HepG2 (cell line): ENCODE results near the gene DYNC1I2. TPM values are rescaled to one million over a fixed set of nuclear protein-coding genes. Genes with fewer than 3 reads are reported as not detected.

Source experiments
- CEBPB ChIP-seq: IDR thresholded peaks from 2 replicates; pipeline ENCODE4 v1.6.1; 2011; ENCODE audit warnings: low read depth, low read length, improper control_type of control experiment, borderline replicate concordance
- ELF3 ChIP-seq: IDR thresholded peaks from 2 replicates; pipeline ENCODE4 v1.6.1; 2016; ENCODE audit warnings: missing genetic modification reagents, missing compliant biosample characterization
- KLF16 ChIP-seq, 2 experiments: sonication (generic) in 1 of 2; formaldehyde crosslinking in 1 of 2; IDR thresholded peaks; 2 replicates each; pipeline versions ENCODE4 v1.6.1 to v1.8.0; 2016 to 2023; ENCODE audit warnings: missing genetic modification reagents in 2 of 2, missing compliant biosample characterization in 1 of 2
- KLF9 ChIP-seq: IDR thresholded peaks from 2 replicates; pipeline ENCODE4 v1.6.1; 2016; ENCODE audit warnings: low read depth
- ONECUT2 ChIP-seq: sonication (generic); formaldehyde crosslinking; IDR thresholded peaks from 2 replicates; pipeline ENCODE4 v1.4.0; 2020; ENCODE audit warnings: missing genetic modification reagents
- REXO4 ChIP-seq: sonication (generic); formaldehyde crosslinking; IDR thresholded peaks from 2 replicates; pipeline ENCODE4 v1.8.0; 2022; ENCODE audit warnings: missing genetic modification reagents, mild to moderate bottlenecking, borderline replicate concordance
- SALL2 ChIP-seq: sonication (generic); formaldehyde crosslinking; IDR thresholded peaks from 2 replicates; pipeline ENCODE4 v1.8.1; 2023; ENCODE audit warnings: mild to moderate bottlenecking, missing genetic modification reagents, inconsistent platforms
- SP5 ChIP-seq: IDR thresholded peaks from 2 replicates; pipeline ENCODE4 v1.6.1; 2016; ENCODE audit warnings: low read depth, borderline replicate concordance
- TEAD3 ChIP-seq: optimal IDR thresholded peaks from 2 replicates; pipeline ENCODE3; 2016; ENCODE audit warnings: borderline replicate concordance
- ZNF777 ChIP-seq: sonication (generic); formaldehyde crosslinking; IDR thresholded peaks from 2 replicates; pipeline ENCODE4 v1.4.0; 2020; ENCODE audit warnings: missing genetic modification reagents
- ZNF816 ChIP-seq: sonication (generic); formaldehyde crosslinking; IDR thresholded peaks from 2 replicates; pipeline ENCODE4 v1.8.0; 2022; ENCODE audit warnings: missing genetic modification reagents, mild to moderate bottlenecking, borderline replicate concordance
- ZNF878 ChIP-seq: sonication (generic); formaldehyde crosslinking; IDR thresholded peaks from 2 replicates; pipeline ENCODE4 v1.8.1; 2023; ENCODE audit warnings: mild to moderate bottlenecking, missing genetic modification reagents, moderate library complexity
- ZSCAN25 ChIP-seq: sonication (generic); formaldehyde crosslinking; IDR thresholded peaks from 2 replicates; pipeline ENCODE4 v1.8.0; 2022; ENCODE audit warnings: mild to moderate bottlenecking, missing genetic modification reagents
- polyA plus RNA-seq, 8 experiments: library from polyadenylated mRNA; depleted of rRNA in 3 of 8; stranded (reverse) in 7 of 8; unstranded in 1 of 8; fragments of >200 nt; fragmentation: Illumina TruSeq in 4 of 8; extraction: Trizol in 4 of 8; gene quantifications; 2 replicates each; pipeline versions ENCODE4 v1.2.1 to v1.2.3, GENCODE V29; 2011 to 2016; ENCODE audit warnings: low read depth in 4 of 8, missing spikeins in 1 of 8, mixed read lengths in 1 of 8; ENCODE audit not compliant: insufficient read depth in 1 of 8
- total RNA-seq, 5 experiments: library from RNA; depleted of rRNA; stranded (reverse); fragments of >200 nt; fragmentation: Illumina TruSeq; extraction: Trizol; gene quantifications; 2 replicates each; pipeline ENCODE4 v1.2.3, GENCODE V29; 2016; ENCODE audit warnings: low read depth in 1 of 5
- TF ChIP-seq, protein P1 (sequence below): sonication (generic); formaldehyde crosslinking; IDR thresholded peaks from 2 replicates; pipeline ENCODE4 v1.5.0; 2020; ENCODE audit warnings: mild to moderate bottlenecking, missing genetic modification reagents, moderate library complexity
- TF ChIP-seq, protein P2 (sequence below): sonication (generic); formaldehyde crosslinking; IDR thresholded peaks from 2 replicates; pipeline ENCODE4 v1.8.0; 2022; ENCODE audit warnings: mild to moderate bottlenecking, missing genetic modification reagents, borderline replicate concordance
- TF ChIP-seq, protein P3 (sequence below): sonication (generic); formaldehyde crosslinking; IDR thresholded peaks from 2 replicates; pipeline ENCODE4 v1.4.0; 2020; ENCODE audit warnings: missing genetic modification reagents
- TF ChIP-seq, protein P4 (sequence below): sonication (generic); formaldehyde crosslinking; IDR thresholded peaks from 2 replicates; pipeline ENCODE4 v1.8.1; 2022; ENCODE audit warnings: low read depth, mild to moderate bottlenecking, missing genetic modification reagents

DYNC1I2 gene
- total and polyA plus RNA-seq, 2 of the 13 experiments (the other 11 are each of a cell fraction or from before 2014, with no cell fraction given): 84.0 to 99.8 TPM

DNA sequence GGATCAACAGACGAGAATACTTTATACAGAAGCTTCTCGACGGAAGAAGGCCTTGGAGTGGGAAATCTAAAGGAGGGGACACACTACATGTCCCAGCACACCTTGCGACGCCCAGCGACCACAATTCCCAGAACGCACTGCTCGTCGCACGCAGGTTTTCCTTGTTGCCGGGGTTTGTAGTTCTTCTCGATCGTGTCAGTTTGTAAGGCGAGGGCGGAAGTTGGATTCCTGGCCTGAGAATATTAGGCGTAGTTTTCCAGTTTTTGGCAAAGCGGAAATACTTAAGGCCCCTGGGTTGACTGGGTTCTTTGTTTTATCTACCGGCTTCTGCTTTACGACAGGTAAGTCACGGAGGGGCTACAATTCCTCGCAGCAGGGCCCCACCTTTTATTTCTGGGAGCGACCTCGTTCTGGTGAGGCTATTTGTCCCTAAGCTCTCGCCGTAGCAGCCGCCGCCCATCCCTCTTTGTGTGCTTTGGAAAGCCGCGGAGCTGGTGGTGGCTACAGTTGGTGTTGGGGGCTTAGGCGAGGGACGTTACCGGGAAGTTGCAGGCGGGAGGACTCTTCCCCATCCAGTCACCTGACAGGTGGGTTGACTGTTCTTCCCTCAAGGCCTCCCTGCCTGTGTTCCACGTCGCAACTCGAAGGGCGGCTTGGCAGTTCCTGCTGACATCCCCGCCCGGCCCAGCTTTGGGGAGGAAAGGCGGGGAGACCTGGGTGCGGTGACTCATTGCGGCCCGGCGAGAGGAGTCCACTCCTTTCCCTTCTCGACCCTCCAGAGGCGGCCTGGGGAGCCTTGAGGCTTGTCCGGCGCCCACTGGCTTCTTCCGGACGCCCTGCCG is at the start of gene DYNC1I2 (continued):
- TF ChIP-seq, protein P1, sequence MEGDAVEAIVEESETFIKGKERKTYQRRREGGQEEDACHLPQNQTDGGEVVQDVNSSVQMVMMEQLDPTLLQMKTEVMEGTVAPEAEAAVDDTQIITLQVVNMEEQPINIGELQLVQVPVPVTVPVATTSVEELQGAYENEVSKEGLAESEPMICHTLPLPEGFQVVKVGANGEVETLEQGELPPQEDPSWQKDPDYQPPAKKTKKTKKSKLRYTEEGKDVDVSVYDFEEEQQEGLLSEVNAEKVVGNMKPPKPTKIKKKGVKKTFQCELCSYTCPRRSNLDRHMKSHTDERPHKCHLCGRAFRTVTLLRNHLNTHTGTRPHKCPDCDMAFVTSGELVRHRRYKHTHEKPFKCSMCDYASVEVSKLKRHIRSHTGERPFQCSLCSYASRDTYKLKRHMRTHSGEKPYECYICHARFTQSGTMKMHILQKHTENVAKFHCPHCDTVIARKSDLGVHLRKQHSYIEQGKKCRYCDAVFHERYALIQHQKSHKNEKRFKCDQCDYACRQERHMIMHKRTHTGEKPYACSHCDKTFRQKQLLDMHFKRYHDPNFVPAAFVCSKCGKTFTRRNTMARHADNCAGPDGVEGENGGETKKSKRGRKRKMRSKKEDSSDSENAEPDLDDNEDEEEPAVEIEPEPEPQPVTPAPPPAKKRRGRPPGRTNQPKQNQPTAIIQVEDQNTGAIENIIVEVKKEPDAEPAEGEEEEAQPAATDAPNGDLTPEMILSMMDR (CRISPR knock-in tag): peak; percentile 18; the same call in 1 of the 2 replicates
- TF ChIP-seq TEAD3 (CRISPR knock-in tag) (peak; percentile 69), ZNF777 (CRISPR knock-in tag) (peak; percentile 74), SALL2 (CRISPR knock-in tag) (peak; percentile 49; the same call in 1 of the 2 replicates), KLF9 (CRISPR knock-in tag) (no peak), SP5 (CRISPR knock-in tag) (peak; percentile 7; the same call in 1 of the 2 replicates), ZNF878 (no peak), REXO4 (no peak), KLF16 (CRISPR knock-in tag; IDR thresholded peaks at IDR 0.05) (peak in 1 of 2 experiments; percentile 93; a peak in 2 of 4 replicates), CEBPB (no peak), ZNF816 (no peak; the same call in 1 of the 2 replicates), ZSCAN25 (CRISPR knock-in tag) (peak; percentile 59; the same call in 1 of the 2 replicates), ONECUT2 (CRISPR knock-in tag) (no peak), ELF3 (peak; percentile 88)
- TF ChIP-seq, protein P2, sequence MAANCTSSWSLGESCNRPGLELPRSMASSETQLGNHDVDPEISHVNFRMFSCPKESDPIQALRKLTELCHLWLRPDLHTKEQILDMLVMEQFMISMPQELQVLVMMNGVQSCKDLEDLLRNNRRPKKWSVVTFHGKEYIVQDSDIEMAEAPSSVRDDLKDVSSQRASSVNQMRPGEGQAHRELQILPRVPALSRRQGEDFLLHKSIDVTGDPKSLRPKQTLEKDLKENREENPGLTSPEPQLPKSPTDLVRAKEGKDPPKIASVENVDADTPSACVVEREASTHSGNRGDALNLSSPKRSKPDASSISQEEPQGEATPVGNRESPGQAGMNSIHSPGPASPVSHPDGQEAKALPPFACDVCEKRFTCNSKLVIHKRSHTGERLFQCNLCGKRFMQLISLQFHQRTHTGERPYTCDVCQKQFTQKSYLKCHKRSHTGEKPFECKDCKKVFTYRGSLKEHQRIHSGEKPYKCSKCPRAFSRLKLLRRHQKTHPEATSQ (CRISPR knock-in tag): peak; percentile 74; the same call in 1 of the 2 replicates
- TF ChIP-seq, protein P3, sequence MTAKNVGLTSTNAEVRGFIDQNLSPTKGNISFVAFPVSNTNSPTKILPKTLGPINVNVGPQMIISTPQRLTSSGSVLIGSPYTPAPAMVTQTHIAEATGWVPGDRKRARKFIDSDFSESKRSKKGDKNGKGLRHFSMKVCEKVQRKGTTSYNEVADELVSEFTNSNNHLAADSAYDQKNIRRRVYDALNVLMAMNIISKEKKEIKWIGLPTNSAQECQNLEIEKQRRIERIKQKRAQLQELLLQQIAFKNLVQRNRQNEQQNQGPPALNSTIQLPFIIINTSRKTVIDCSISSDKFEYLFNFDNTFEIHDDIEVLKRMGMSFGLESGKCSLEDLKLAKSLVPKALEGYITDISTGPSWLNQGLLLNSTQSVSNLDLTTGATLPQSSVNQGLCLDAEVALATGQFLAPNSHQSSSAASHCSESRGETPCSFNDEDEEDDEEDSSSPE (CRISPR knock-in tag): peak; percentile 43; the same call in 1 of the 2 replicates
- TF ChIP-seq, protein P4, sequence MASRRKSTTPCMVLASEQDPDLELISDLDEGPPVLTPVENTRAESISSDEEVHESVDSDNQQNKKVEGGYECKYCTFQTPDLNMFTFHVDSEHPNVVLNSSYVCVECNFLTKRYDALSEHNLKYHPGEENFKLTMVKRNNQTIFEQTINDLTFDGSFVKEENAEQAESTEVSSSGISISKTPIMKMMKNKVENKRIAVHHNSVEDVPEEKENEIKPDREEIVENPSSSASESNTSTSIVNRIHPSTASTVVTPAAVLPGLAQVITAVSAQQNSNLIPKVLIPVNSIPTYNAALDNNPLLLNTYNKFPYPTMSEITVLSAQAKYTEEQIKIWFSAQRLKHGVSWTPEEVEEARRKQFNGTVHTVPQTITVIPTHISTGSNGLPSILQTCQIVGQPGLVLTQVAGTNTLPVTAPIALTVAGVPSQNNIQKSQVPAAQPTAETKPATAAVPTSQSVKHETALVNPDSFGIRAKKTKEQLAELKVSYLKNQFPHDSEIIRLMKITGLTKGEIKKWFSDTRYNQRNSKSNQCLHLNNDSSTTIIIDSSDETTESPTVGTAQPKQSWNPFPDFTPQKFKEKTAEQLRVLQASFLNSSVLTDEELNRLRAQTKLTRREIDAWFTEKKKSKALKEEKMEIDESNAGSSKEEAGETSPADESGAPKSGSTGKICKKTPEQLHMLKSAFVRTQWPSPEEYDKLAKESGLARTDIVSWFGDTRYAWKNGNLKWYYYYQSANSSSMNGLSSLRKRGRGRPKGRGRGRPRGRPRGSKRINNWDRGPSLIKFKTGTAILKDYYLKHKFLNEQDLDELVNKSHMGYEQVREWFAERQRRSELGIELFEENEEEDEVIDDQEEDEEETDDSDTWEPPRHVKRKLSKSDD (CRISPR knock-in tag): peak; percentile 54; the same call in 1 of the 2 replicates
